Activated CD8-positive, alpha-beta memory T cell treated with anti-CD3 and anti-CD28 coated beads for 4 hours (primary cell): ENCODE measurements around the gene ARHGAP31.
"Not testable (repeated sequence)": the region's sequence is repeated elsewhere in the genome, so short reads cannot be mapped to it uniquely, and the experiment has no call there.

Experiments used
- DNase-seq, 2 donors: peaks; one replicate each; pipeline ENCODE4 v3.0.0-alpha.2; 2020; ENCODE audit warnings: low read depth in 2 of 2

The ARHGAP31 gene

GRCh38 chr3:119295816-119296726 lies 1.9 kb downstream of the ARHGAP31 start:
- DNase-seq: no peak

DNA sequence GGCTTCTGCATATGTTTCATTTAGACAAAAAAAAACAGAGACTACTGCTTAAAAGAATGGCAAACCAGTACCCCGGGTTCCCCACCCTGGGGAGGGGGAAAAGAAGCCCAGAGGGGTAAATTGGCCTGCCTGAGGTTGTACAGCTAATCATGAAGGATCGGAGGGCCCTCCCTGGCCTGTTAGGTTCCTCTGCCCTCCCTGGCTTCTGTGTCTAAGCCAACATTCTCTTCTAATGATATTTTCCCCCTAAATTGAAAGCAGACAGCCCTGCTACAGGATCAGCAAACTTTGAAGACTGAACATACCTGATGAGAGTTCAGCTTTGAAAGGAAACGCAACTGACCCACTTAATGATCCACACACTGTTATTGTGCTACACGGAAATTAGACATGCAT lies 2.5 kb downstream of the ARHGAP31 start:
- no peak for DNase-seq

DNA sequence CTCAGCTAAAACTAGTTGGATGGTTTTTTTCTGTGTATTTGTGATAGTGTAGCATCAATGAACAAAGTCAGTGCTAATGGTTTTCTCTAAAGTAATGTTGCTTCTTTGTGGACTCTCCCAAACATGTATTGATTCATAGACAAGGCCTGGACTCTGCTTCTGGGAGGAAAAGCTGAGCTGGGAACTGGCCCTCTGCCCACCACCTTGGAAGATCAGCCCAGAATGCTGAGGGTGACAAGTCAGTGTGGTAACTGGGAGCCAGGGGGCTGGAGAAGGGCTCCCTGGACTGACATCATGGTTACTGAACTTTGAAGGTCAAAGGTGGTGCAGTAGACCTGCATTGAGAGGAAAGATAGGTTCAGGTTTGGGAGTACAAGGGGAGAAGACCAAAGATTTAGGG lies 3.0 kb downstream of the ARHGAP31 start:
- no peak for DNase-seq

DNA sequence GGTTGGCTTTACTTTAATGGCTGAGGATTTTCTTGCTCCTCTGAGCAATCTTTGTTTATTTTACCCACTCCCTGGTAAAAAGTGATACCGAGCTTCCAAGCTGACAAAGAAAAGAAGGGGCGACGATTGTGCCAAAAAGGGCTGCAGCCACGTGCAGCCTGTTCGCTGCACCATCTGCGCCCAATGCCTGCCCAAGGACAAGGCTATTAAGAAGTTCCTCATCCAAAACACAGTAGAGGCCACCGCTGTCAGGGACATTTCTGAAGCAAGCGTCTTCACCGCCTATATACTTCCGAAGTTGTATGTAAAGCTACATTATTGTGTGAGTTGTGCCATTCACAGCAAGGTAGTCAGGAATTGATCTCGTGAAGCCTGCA lies 4.4 kb downstream of the ARHGAP31 start:
- DNase-seq: no peak

- no peak for DNase-seq
Observed at GRCh38 chr3:119300991-119301391, 6.8 kb downstream of the ARHGAP31 start.

DNA sequence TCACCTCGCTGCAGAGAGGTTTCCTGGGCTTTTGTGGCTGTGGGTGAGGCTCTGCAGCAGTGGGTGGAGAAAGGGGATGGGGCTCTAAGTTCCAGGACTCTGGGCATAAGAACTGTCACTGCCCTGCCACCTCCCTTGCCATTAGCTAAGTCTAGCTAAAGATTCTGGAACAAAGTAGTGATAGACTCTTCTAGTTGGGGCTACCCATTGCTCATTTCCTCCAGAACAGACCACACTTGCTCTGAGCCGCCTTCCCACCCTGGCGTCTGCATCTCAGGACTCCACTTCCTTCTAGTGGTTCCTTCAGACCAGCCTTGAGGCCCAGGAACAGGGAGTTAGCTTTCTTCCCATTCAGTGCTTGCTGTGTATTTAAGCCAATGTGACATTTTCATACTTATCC lies 7.5 kb downstream of the ARHGAP31 start:
- no peak for DNase-seq

- DNase-seq: no peak
Observed at GRCh38 chr3:119302697-119303551, 8.7 kb downstream of the ARHGAP31 start.

GRCh38 chr3:119304201-119304713 lies 10.1 kb downstream of the ARHGAP31 start:
- no peak for DNase-seq

- DNase-seq: no peak
Observed at GRCh38 chr3:119305286-119305685, 11.1 kb downstream of the ARHGAP31 start.

DNA sequence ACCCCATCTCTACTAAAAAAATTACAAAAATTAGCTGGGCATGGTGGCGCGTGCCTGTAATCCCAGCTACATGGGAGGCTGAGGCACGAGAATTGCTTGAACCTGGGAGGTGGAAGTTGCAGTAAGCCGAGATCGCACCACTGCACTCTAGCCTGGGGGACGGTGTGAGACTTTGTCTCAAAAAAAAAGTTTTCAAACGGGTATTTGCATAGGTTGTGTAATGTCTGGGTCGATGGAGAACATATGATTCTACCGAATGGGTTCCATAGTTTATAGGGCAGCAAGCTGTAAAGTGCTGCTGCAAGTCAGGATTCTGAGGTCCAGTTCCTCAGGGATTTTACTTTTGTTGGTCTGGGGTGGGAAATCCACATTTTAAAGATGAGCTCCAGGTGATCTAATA lies 12.2 kb downstream of the ARHGAP31 start:
- DNase-seq: not testable (repeated sequence)

- no peak for DNase-seq
Observed at GRCh38 chr3:119308355-119308754, 14.2 kb downstream of the ARHGAP31 start.

GRCh38 chr3:119309591-119309990 lies 15.4 kb downstream of the ARHGAP31 start:
- no peak for DNase-seq

DNA sequence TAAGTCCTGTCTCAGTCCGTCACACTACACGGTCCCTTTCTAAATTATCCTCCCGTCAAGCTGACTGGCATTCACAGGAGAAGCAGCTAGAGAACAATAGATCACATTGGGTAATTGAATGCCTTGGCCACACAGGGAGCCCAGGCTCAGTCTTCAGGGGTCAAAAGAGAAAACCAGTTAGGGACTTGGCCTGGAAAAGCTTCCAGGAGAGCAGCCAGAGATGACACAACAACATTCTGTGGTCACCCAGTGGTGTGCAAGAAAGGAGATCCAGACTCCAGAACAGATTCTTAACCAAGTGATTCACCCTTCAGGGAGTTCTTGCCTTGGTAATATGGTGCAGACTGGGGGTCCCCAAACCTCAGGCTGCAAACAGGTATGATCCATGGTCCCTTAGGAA lies 15.9 kb downstream of the ARHGAP31 start:
- DNase-seq: no peak

DNA sequence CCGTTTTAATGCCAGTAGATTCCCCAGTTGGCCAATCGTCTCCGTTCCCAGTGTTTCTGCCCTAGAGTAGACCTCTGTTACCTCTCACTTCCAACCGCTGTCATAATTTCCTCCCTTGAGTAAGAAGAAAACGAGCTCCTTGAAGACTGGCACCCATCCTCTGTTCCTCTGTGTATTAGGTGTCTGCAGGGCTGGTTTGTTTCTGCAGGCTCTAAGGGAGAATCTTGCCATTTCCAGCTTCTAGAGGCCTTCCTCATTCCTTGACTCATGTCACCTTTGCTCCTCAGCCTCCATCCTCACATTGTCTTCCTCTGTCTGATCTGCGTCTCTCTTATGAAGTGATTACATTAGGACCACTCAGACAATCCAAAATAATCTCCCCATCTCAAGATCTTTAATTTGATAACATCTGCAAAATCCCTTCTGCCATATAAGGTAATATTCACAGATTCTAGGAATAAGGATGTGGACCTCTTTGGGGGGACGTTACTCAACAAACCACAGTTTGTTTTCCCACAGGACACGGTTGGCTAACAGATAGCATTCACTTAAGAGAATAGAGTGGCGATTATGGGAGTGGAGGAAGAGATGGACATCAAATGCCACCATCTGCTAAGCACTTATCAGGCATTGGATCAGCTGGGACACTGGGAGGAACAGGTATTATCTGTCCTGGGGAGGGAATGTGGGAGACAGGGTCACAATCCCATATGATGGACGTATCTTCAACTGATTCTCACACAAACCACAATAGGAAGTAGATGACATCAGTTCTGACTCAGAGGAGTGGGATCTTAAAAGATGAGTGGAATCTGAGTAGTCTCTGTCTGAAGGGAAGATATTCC lies 17.1 kb downstream of the ARHGAP31 start:
- DNase-seq: no peak

GRCh38 chr3:119313461-119313860 lies 19.3 kb downstream of the ARHGAP31 start:
- no peak for DNase-seq

GRCh38 chr3:119314821-119315220 lies 20.6 kb downstream of the ARHGAP31 start:
- DNase-seq: no peak

DNA sequence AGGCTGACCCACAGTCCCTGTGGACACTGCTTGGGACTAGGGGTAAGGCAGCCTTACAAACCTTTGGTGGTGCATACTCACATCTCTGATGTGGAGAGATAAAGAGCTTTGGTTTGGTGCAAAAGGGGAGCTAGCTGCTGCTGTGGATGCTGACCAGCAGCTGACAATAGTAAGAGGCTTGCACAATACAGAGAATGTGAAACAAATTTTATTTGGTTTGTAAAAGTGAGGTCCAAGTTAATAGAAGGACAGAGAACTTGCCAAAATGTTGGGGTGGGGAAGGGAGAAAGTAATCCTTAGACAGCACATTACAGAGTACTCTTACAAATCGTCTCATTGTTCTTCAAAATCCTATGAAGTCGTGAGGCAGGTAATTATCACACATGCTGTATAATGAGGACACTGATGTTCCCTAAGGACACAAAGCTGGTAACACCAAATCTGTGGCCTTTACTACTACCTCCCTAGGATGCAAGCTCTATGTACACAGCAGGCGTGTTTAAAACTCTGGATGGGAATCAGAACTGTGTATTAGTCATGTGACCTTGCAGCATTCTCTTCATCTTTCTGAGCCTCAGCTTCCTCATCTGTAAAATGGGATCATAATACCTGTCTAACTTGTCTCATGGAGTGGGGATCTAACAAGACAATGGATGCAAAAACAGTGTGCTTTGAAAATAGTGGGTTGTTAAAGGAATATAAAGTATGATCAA lies 21.6 kb downstream of the ARHGAP31 start:
- no peak for DNase-seq

- no peak for DNase-seq
Observed at GRCh38 chr3:119316313-119316670, 22.1 kb downstream of the ARHGAP31 start.

DNA sequence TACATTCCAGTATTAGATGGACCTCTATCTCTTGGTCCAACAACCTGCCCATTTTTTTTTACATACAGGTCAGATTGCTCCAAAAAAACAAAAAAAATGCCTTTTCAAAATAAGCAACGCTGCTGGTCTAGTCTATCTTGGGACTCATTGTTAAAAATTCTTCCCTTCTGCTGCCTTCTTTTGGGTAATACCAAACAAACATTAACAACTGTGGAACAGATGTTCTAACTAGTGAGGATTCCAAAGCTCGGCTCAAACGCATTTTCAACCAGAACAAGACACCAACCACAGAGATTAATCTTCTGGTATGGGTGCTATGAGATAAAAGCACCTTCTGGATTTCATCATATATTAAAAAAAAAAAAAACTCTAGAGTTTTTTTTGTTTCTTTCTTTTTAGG lies 24.7 kb downstream of the ARHGAP31 start:
- DNase-seq: no peak

GRCh38 chr3:119319311-119319710 lies 25.1 kb downstream of the ARHGAP31 start:
- DNase-seq: no peak

- not testable (repeated sequence) for DNase-seq
Observed at GRCh38 chr3:119320785-119321184, 26.6 kb downstream of the ARHGAP31 start.
